Measurements from ENCODE around the gene RRP8.

Gene RRP8

DNA sequence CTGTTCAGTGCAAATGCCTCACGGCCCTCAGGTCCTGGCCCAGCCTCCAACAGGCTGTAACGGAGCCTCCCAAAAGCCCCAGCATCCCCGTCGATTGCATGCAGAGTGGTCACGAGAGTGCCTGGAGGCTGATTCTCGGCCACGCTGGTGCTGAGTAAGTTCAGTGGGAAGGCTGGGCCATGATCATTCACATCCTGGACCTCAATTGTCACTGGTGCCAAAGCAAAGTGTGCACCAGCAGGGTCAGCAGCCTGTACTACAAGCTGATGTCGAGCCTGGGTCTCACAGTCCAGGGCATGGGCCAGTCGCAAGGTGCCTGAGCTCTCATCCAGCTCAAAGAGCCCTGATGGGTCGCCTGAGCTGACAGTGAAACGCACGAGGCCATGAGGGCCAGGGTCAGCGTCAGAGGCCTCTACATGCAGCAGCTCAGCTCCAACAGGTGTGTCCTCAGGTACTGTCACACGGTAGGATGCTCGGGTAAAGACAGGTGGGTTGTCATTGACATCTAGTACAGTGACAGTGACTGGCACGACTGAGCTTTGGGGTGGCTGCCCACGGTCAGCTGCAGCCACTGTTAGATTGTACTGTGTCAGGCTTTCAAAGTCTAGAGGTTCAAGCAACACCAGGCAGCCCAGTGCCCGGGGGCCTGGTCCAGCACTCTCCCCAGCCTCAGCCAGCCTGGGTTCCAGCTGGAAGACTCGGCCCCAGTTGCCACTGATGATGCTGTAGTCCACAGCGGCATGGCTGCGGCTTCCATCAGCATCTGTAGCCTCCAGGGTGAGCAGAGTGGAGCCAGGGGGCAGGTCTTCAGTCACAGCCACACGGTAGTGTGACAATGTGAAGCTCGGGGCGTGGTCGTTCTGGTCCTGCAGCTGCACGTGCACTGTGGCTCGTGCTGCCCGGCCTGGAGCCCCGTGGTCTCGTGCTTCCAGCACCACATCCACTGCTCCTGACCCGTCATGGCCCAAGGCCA lies 20.3 kb upstream of the RRP8 start:
- Histone ChIP-seq H3K27ac (ENCODE audit: insufficient read depth in 1 of 2, low read depth in 1 of 2, low read length in 2 of 2, poor library complexity in 1 of 2, severe bottlenecking in 2 of 2) (no peak overlapping the region), H3K36me3 (ENCODE audit: control insufficient read depth in 4 of 4, insufficient read depth in 4 of 4, low read length in 3 of 4) (peaks cover 0 to 37% (median 3%) of the 10 kb centered on the region in 4 experiments), H3K4me1 (ENCODE audit: control extremely low read depth in 1 of 4, control insufficient read depth in 4 of 4, insufficient read depth in 4 of 4, low read length in 3 of 4) (peaks cover 3 to 15% (median 9%) of the 10 kb centered on the region in 4 experiments), H3K27me3 (replicated peaks in 2 of 5; ENCODE audit: control insufficient read depth in 4 of 5, insufficient read depth in 5 of 5, low read length in 4 of 5) (no peaks in the 10 kb centered on the region), H3K9me3 (ENCODE audit: control extremely low read depth in 1 of 5, control insufficient read depth in 4 of 5, insufficient read depth in 2 of 5, low read depth in 1 of 5, low read length in 4 of 5) (no peaks in the 10 kb centered on the region), H3K4me3 (ENCODE audit: control insufficient read depth in 1 of 7, extremely low read depth in 1 of 7, insufficient read depth in 4 of 7, low read depth in 2 of 7, low read length in 6 of 7) (no peak overlapping the region)
- ChIA-PET CTCF (interaction anchor here (0.7 to 3.6 kb wide), 5 partner anchors 9 to 29 kb away, joined by 3 to 16 read pairs (median 8); partner anchors contain the start of gene TAF10), POLR2A (interaction anchor here (1.0 kb wide), 2 partner anchors 20 to 25 kb away, joined by 3 read pairs; partner anchors contain the start of gene ILK)
- WGBS (ENCODE audit: insufficient coverage): 95% methylated on average over 31 of the region's 31 CpGs
- DNase-seq: no peak

DNA sequence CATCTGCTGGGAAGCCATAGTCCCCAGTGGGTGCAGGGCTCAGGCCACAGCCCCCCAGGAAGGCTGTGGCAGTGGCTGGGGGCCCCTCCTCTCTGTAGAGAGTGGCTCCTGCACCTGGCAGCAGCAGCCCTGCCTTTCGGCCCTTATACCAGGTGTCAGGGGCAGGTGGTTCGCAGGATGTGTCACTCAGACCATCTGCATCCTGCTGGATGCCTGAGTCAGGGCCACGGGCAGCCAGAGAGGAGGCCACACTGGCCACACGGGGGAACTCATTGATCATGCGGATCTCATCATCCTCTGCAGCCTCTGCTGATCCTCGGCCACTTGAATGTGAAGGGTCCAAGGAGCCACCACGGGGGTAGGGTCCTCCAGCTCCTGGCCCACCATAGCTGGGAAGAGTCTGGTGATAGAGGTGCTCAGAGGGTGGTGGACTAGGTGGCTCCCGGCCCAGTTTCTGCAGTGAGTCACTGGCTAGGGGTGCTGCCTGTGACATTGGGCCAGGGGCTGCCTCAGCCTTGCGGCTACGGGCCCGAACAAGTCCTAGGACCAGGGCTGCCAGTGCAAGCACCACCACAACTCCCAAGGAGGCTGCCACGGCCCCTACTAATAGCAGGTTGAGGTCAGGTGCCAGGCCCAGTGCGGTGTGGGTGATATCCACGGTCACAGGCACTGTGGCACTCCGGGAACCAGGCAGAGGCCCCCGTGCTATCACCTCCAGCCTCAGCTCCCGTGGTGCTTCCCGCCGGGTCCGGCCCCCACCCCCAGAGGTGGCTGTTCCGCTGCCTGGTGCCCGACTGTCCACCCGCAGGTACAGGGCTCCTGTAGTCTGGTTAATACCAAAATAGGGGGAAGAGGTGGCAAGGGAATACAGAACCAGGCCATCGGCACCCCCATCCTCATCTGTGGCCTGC lies 19.1 kb upstream of the RRP8 start:
- POLR2A ChIA-PET: interaction anchor here (1.0 to 1.4 kb wide), 2 partner anchors 9 to 19 kb away, joined by 3 to 5 read pairs; partner anchors contain the start of gene ILK

DNA sequence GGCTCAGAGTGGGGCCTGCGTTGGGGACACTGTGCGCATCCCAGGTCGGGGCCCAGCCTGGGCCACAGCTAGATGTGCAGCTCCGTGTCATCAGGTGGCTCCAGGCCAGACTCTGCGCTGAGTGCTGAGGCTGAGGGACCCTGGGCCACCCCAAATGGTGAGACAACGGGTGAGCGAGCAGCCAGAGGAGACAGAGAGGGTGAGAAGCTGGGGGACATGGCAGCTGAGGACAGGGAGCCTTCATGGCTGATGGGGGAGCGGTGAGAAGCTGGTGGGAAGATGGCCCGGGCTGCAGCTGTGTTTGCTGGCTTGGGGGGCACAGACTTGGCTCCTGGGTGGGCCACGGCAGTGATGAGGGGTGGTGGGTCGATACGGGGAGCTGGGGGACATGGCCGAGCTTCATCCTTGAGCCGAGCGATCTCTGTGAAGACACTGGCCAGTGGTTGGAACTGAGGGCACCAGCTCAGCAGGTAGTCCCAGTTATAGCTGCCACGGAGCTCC lies 18.3 kb upstream of the RRP8 start:
- Histone ChIP-seq H3K36me3 (ENCODE audit: control insufficient read depth in 4 of 4, insufficient read depth in 4 of 4, low read length in 3 of 4) (peaks cover 0 to 34% (median 3%) of the 10 kb centered on the region in 4 experiments), H3K4me3 (ENCODE audit: control insufficient read depth in 1 of 7, extremely low read depth in 1 of 7, insufficient read depth in 4 of 7, low read depth in 2 of 7, low read length in 6 of 7) (no peak overlapping the region), H3K27me3 (replicated peaks in 2 of 5; ENCODE audit: control insufficient read depth in 4 of 5, insufficient read depth in 5 of 5, low read length in 4 of 5) (no peaks in the 10 kb centered on the region), H3K4me1 (ENCODE audit: control extremely low read depth in 1 of 4, control insufficient read depth in 4 of 4, insufficient read depth in 4 of 4, low read length in 3 of 4) (peaks cover 9 to 32% (median 26%) of the 10 kb centered on the region in 4 experiments), H3K9me3 (ENCODE audit: control extremely low read depth in 1 of 5, control insufficient read depth in 4 of 5, insufficient read depth in 2 of 5, low read depth in 1 of 5, low read length in 4 of 5) (no peaks in the 10 kb centered on the region), H3K27ac (ENCODE audit: insufficient read depth in 1 of 2, low read depth in 1 of 2, low read length in 2 of 2, poor library complexity in 1 of 2, severe bottlenecking in 2 of 2) (no peak overlapping the region)
- POLR2A ChIA-PET: interaction anchor here (1.4 kb wide), 1 partner anchor 9 kb away, joined by 5 read pairs; no protein-coding TSS in a partner anchor
- 92% methylated on average over 15 of the region's 16 CpGs for WGBS (ENCODE audit: insufficient coverage)
- CTCF ChIA-PET: interaction anchor here (0.6 to 3.6 kb wide), 11 partner anchors 9 to 91 kb away, joined by 3 to 16 read pairs (median 4); partner anchors contain the start of gene TAF10
- no peak for DNase-seq

More for the DNA sequence above, 19.1 kb upstream of the RRP8 start:
- Histone ChIP-seq H3K27ac (ENCODE audit: insufficient read depth in 1 of 2, low read depth in 1 of 2, low read length in 2 of 2, poor library complexity in 1 of 2, severe bottlenecking in 2 of 2) (no peak overlapping the region), H3K4me1 (ENCODE audit: control extremely low read depth in 1 of 4, control insufficient read depth in 4 of 4, insufficient read depth in 4 of 4, low read length in 3 of 4) (peaks cover 8 to 26% (median 20%) of the 10 kb centered on the region in 4 experiments), H3K9me3 (ENCODE audit: control extremely low read depth in 1 of 5, control insufficient read depth in 4 of 5, insufficient read depth in 2 of 5, low read depth in 1 of 5, low read length in 4 of 5) (no peaks in the 10 kb centered on the region), H3K36me3 (ENCODE audit: control insufficient read depth in 4 of 4, insufficient read depth in 4 of 4, low read length in 3 of 4) (peaks cover 0 to 37% (median 3%) of the 10 kb centered on the region in 4 experiments), H3K27me3 (replicated peaks in 2 of 5; ENCODE audit: control insufficient read depth in 4 of 5, insufficient read depth in 5 of 5, low read length in 4 of 5) (no peaks in the 10 kb centered on the region), H3K4me3 (ENCODE audit: control insufficient read depth in 1 of 7, extremely low read depth in 1 of 7, insufficient read depth in 4 of 7, low read depth in 2 of 7, low read length in 6 of 7) (no peak overlapping the region)
- peak in 1 of 3 donors; percentile 35 for DNase-seq
- 94% methylated on average over 22 of the region's 24 CpGs for WGBS (ENCODE audit: insufficient coverage)
- CTCF ChIA-PET: interaction anchor here (0.6 to 3.6 kb wide), 10 partner anchors 8 to 87 kb away, joined by 3 to 16 read pairs (median 4); partner anchors contain the start of gene TAF10

- no peak overlapping the region for H3K4me3 ChIP-seq (ENCODE audit: control insufficient read depth in 1 of 7, extremely low read depth in 1 of 7, insufficient read depth in 4 of 7, low read depth in 2 of 7, low read length in 6 of 7)
- no peak for DNase-seq
- H3K9me3 ChIP-seq (ENCODE audit: control extremely low read depth in 1 of 5, control insufficient read depth in 4 of 5, insufficient read depth in 2 of 5, low read depth in 1 of 5, low read length in 4 of 5): no peaks in the 10 kb centered on the region
- no peaks in the 10 kb centered on the region for H3K27me3 ChIP-seq (replicated peaks in 2 of 5; ENCODE audit: control insufficient read depth in 4 of 5, insufficient read depth in 5 of 5, low read length in 4 of 5)
- 93% methylated on average over 1 of the region's 1 CpG for WGBS (ENCODE audit: insufficient coverage)
- peaks cover 0 to 33% (median 11%) of the 10 kb centered on the region in 4 experiments for H3K36me3 ChIP-seq (ENCODE audit: control insufficient read depth in 4 of 4, insufficient read depth in 4 of 4, low read length in 3 of 4)
- no peak overlapping the region for H3K27ac ChIP-seq (ENCODE audit: insufficient read depth in 1 of 2, low read depth in 1 of 2, low read length in 2 of 2, poor library complexity in 1 of 2, severe bottlenecking in 2 of 2)
- ChIA-PET CTCF (interaction anchor here (0.6 to 3.6 kb wide), 9 partner anchors 8 to 492 kb away, joined by 3 to 16 read pairs (median 4); partner anchors contain the start of gene TAF10), POLR2A (no interaction called here)
- peaks cover 9 to 33% (median 26%) of the 10 kb centered on the region in 4 experiments for H3K4me1 ChIP-seq (ENCODE audit: control extremely low read depth in 1 of 4, control insufficient read depth in 4 of 4, insufficient read depth in 4 of 4, low read length in 3 of 4)
Observed at GRCh38 chr11:6620636-6621035, 17.2 kb upstream of the RRP8 start.

- peak within 1 kb of the TSS; percentile 82 to 96 for H3K27ac ChIP-seq (ENCODE audit: insufficient read depth in 1 of 2, low read depth in 1 of 2, low read length in 2 of 2, poor library complexity in 1 of 2, severe bottlenecking in 2 of 2)
- peaks cover 2 to 36% (median 18%) of the 10 kb centered on the region in 4 experiments for H3K36me3 ChIP-seq (ENCODE audit: control insufficient read depth in 4 of 4, insufficient read depth in 4 of 4, low read length in 3 of 4)
- DNase-seq: peak; percentile 91 to 93 (median 92)
- ChIA-PET CTCF (interaction anchor here (0.6 to 3.3 kb wide), 20 partner anchors 10 to 89 kb away, joined by 3 to 24 read pairs (median 6); partner anchors contain the start of gene MRPL17), POLR2A (interaction anchor here (1.0 to 1.7 kb wide), 3 partner anchors 12 to 16 kb away, joined by 3 to 8 read pairs (median 6); partner anchors contain the start of genes ILK and RRP8)
- peak within 1 kb of the TSS; percentile 71 to 94 (median 88) for H3K4me3 ChIP-seq (ENCODE audit: control insufficient read depth in 1 of 7, extremely low read depth in 1 of 7, insufficient read depth in 4 of 7, low read depth in 2 of 7, low read length in 6 of 7)
- H3K27me3 ChIP-seq (replicated peaks in 2 of 5; ENCODE audit: control insufficient read depth in 4 of 5, insufficient read depth in 5 of 5, low read length in 4 of 5): no peaks in the 10 kb centered on the region
- no peaks in the 10 kb centered on the region for H3K9me3 ChIP-seq (ENCODE audit: control extremely low read depth in 1 of 5, control insufficient read depth in 4 of 5, insufficient read depth in 2 of 5, low read depth in 1 of 5, low read length in 4 of 5)
- 0% methylated on average over 11 of the region's 16 CpGs for WGBS (ENCODE audit: insufficient coverage)
- peaks cover 9 to 33% (median 26%) of the 10 kb centered on the region in 4 experiments for H3K4me1 ChIP-seq (ENCODE audit: control extremely low read depth in 1 of 4, control insufficient read depth in 4 of 4, insufficient read depth in 4 of 4, low read length in 3 of 4)
Observed at GRCh38 chr11:6619004-6619745, 15.8 kb upstream of the RRP8 start, which contains the start of gene TPP1. TSS of gene TPP1 (minus strand) at chr11:6619422. CDS start at chr11:6619400, 22 bp downstream.
